GM23338 (cell line): ENCODE measurements around the gene PROCA1. TPM values are rescaled to one million over a fixed set of nuclear protein-coding genes. Genes with fewer than 3 reads are reported as not detected.

Experiments
- ETS1 ChIP-seq: IDR thresholded peaks from 2 replicates; pipeline ENCODE4 v1.6.1; 2016; ENCODE audit warnings: antibody characterized with exemption
- EZH2 ChIP-seq: fragments of 200-600 bp; sonication (generic); IDR thresholded peaks from one replicate; pipeline ENCODE4 v1.8.0; 2017; ENCODE audit warnings: antibody characterized with exemption, mild to moderate bottlenecking, low read depth; ENCODE audit not compliant: unreplicated experiment
- POLR2AphosphoS5 ChIP-seq: IDR thresholded peaks from 2 replicates; pipeline ENCODE4 v1.6.1; 2016; ENCODE audit warnings: antibody characterized with exemption, low read depth
- STAT1 ChIP-seq: IDR thresholded peaks from one replicate; pipeline ENCODE4 v1.6.1; 2016; ENCODE audit warnings: antibody characterized with exemption; ENCODE audit not compliant: unreplicated experiment
- ZNF331 ChIP-seq: fragments of 250-450 bp; sonication (Bioruptor Pico); IDR thresholded peaks from 2 replicates; pipeline ENCODE4 v1.5.0; 2020; ENCODE audit warnings: low read depth, mild to moderate bottlenecking, moderate library complexity
- ZNF462 ChIP-seq: fragments of 250-450 bp; sonication (Bioruptor Pico); IDR thresholded peaks from 2 replicates; pipeline ENCODE4 v1.5.0; 2020; ENCODE audit warnings: mild to moderate bottlenecking, moderate library complexity
- polyA plus RNA-seq: library from polyadenylated mRNA; unstranded; fragments of >200 nt; fragmentation: Nextera tagmentation; extraction: Ambion mirVana; gene quantifications from 2 replicates; pipeline ENCODE4 v1.2.1, GENCODE V29; 2016
- total RNA-seq: library from RNA; depleted of rRNA; stranded (reverse); fragments of >200 nt; shearing (Covaris generic); gene quantifications from 2 replicates; pipeline ENCODE4 v1.2.3, GENCODE V29; 2014
- TF ChIP-seq, protein P1 (sequence below): IDR thresholded peaks from one replicate; pipeline ENCODE4 v1.6.1; 2018; ENCODE audit warnings: antibody characterized with exemption; ENCODE audit not compliant: unreplicated experiment

PROCA1 gene
- total and polyA plus RNA-seq, 2 experiments from 2014 or later, result 11.3 to 14.4 TPM

DNA sequence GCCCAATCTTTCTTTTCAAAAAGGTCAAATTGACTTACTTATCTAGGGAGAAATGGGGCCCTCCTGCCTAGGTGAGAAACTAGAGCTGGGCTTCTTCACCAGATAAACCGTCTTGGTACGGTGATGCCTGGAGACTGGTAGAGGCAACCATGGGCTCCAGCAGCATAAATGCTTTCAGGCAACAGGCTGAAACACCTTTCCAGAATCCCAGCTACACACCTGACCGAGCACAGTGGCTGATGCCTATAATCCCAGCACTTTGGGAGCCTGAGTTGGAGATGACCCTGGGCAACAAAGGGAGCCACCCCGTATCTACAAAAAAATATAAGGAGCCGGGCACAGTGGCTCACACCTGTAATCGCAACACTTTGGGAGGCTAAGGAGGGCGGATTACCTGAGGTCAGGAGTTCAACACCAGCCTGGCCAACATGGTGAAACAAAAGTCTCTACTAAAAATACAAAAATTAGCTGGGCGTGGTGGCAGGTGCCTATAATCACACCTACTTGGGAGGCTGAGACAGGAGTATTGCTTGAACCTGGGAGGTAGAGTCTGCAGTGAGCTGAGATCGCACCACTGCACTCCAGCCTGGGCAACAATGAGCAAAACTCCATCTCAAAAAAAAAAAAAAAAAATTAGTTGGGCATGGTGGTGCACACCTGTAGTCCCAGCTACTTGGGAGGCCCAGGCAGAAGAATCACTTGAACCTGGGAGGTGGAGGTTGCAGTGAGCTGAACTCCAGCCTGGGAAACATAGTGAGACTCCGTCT lies 40.1 kb upstream of the PROCA1 start (continued):
- no peak for TF ChIP-seq ZNF462 (CRISPR knock-in tag)
- TF ChIP-seq ETS1, result no peak
- no peak for TF ChIP-seq STAT1
- TF ChIP-seq POLR2AphosphoS5, result no peak
- no peak for TF ChIP-seq ZNF331
- TF ChIP-seq, protein P1, sequence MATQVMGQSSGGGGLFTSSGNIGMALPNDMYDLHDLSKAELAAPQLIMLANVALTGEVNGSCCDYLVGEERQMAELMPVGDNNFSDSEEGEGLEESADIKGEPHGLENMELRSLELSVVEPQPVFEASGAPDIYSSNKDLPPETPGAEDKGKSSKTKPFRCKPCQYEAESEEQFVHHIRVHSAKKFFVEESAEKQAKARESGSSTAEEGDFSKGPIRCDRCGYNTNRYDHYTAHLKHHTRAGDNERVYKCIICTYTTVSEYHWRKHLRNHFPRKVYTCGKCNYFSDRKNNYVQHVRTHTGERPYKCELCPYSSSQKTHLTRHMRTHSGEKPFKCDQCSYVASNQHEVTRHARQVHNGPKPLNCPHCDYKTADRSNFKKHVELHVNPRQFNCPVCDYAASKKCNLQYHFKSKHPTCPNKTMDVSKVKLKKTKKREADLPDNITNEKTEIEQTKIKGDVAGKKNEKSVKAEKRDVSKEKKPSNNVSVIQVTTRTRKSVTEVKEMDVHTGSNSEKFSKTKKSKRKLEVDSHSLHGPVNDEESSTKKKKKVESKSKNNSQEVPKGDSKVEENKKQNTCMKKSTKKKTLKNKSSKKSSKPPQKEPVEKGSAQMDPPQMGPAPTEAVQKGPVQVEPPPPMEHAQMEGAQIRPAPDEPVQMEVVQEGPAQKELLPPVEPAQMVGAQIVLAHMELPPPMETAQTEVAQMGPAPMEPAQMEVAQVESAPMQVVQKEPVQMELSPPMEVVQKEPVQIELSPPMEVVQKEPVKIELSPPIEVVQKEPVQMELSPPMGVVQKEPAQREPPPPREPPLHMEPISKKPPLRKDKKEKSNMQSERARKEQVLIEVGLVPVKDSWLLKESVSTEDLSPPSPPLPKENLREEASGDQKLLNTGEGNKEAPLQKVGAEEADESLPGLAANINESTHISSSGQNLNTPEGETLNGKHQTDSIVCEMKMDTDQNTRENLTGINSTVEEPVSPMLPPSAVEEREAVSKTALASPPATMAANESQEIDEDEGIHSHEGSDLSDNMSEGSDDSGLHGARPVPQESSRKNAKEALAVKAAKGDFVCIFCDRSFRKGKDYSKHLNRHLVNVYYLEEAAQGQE, result no peak
- TF ChIP-seq EZH2, result no peak
